ENCODE results near the gene ARRB1. TPM values are rescaled to one million over a fixed set of nuclear protein-coding genes. Genes with fewer than 3 reads are reported as not detected.
A peak's percentile ranks its signal among the peaks of the same experiment; 100 is the strongest.

The ARRB1 gene
- total and polyA plus RNA-seq, 8 donors, result 41.7 to 150 (median 63.2) TPM

GRCh38 chr11:75265851-75266531 lies 85.5 kb downstream of the ARRB1 start:
- intact Hi-C loops (cut with DNase I), result no loop called here
- Histone ChIP-seq H3K4me3 (no peak overlapping the region), H3K36me3 (peaks cover 0 to 63% of the 10 kb centered on the region in 2 donors), H3K9me3 (no peaks in the 10 kb centered on the region), H3K4me1 (peaks cover 0 to 41% of the 10 kb centered on the region in 2 donors), H3K27me3 (no peaks in the 10 kb centered on the region), H3K27ac (peak overlapping the region in 1 of 2 donors; percentile 11)
- DNase-seq, result peak in 1 of 4 donors; percentile 32
- ATAC-seq, result no peak
- no peak for TF ChIP-seq CTCF (IDR thresholded peaks at IDR 0.05)

GRCh38 chr11:75264971-75265370 lies 86.5 kb downstream of the ARRB1 start:
- Histone ChIP-seq H3K27me3 (no peaks in the 10 kb centered on the region), H3K4me3 (no peak overlapping the region), H3K36me3 (peaks cover 0 to 53% of the 10 kb centered on the region in 2 donors), H3K27ac (no peak overlapping the region), H3K9me3 (no peaks in the 10 kb centered on the region), H3K4me1 (peaks cover 0 to 41% of the 10 kb centered on the region in 2 donors)
- ATAC-seq, result no peak
- TF ChIP-seq CTCF (IDR thresholded peaks at IDR 0.05), result no peak
- intact Hi-C loops (cut with DNase I), result no loop called here
- peak in 1 of 4 donors; percentile 24 for DNase-seq

- peaks cover 0 to 46% of the 10 kb centered on the region in 2 donors for H3K36me3 ChIP-seq
- peak; percentile 2 for ATAC-seq
- H3K4me1 ChIP-seq, result peaks cover 0 to 41% of the 10 kb centered on the region in 2 donors
- H3K4me3 ChIP-seq, result no peak overlapping the region
- H3K27ac ChIP-seq, result peak overlapping the region in 1 of 2 donors; percentile 53
- DNase-seq, result peak in 1 of 4 donors; percentile 4
- TF ChIP-seq CTCF (IDR thresholded peaks at IDR 0.05), result no peak
- intact Hi-C loops (cut with DNase I), result no loop called here
- no peaks in the 10 kb centered on the region for H3K27me3 ChIP-seq
- H3K9me3 ChIP-seq, result no peaks in the 10 kb centered on the region
Measured at GRCh38 chr11:75264356-75264755, 87.1 kb downstream of the ARRB1 start.

- peak in 1 of 4 donors; percentile 48 for DNase-seq
- Histone ChIP-seq H3K27ac (peak overlapping the region in 1 of 2 donors; percentile 53), H3K9me3 (no peaks in the 10 kb centered on the region), H3K27me3 (no peaks in the 10 kb centered on the region), H3K4me3 (no peak overlapping the region), H3K36me3 (peaks cover 0 to 42% of the 10 kb centered on the region in 2 donors), H3K4me1 (peaks cover 0 to 41% of the 10 kb centered on the region in 2 donors)
- peak; percentile 7 for ATAC-seq
- no peak for TF ChIP-seq CTCF (IDR thresholded peaks at IDR 0.05)
- intact Hi-C loops (cut with DNase I), result no loop called here
Measured at GRCh38 chr11:75263944-75264349, 87.5 kb downstream of the ARRB1 start.

GRCh38 chr11:75262961-75263852 lies 88.3 kb downstream of the ARRB1 start:
- peak; percentile 7 for ATAC-seq

More at GRCh38 chr11:75262961-75263852, 88.3 kb downstream of the ARRB1 start:
- peak in 1 of 4 donors; percentile 30 for DNase-seq
- H3K9me3 ChIP-seq, result no peaks in the 10 kb centered on the region
- H3K4me3 ChIP-seq, result no peak overlapping the region
- intact Hi-C loops (cut with DNase I), result no loop called here
- no peak for TF ChIP-seq CTCF (IDR thresholded peaks at IDR 0.05)
- H3K4me1 ChIP-seq, result peaks cover 0 to 41% of the 10 kb centered on the region in 2 donors
- H3K36me3 ChIP-seq, result peaks cover 0 to 35% of the 10 kb centered on the region in 2 donors
- peak overlapping the region in 1 of 2 donors; percentile 53 for H3K27ac ChIP-seq
- no peaks in the 10 kb centered on the region for H3K27me3 ChIP-seq

Data from left lung (tissue), 10 donors.